Left colon (tissue), 2 donors: ENCODE data around the gene MOGAT3. TPM values are rescaled to one million over a fixed set of nuclear protein-coding genes. Genes with fewer than 3 reads are reported as not detected.
A peak's percentile ranks its signal among the peaks of the same experiment; 100 is the strongest.

Experiments used
- ATAC-seq: fragments of 200-7000 bp; cut with Tn5 transposase; one replicate; pipeline ENCODE4 v1.9.1; 2020; ENCODE audit warnings: mild to moderate bottlenecking, moderate library complexity
- DNase-seq, 2 donors: peaks; one replicate each; pipeline ENCODE4 v3.0.0-alpha.2; 2020
- intact Hi-C, 2 donors: fragments of 100-400 bp; cut with DNase I in 1 of 2; cut with micrococcal nuclease in 1 of 2; formaldehyde crosslinking; loops; one replicate each; pipeline versions ENCODE4 v1.11.2 to v1.14.0; 2022; cut with DNase I, micrococcal nuclease
- long read RNA-seq: library from polyadenylated mRNA; unstranded; transcript quantifications from one replicate; pipeline ENCODE4 v2.0.0, GENCODE V29; 2021
- total RNA-seq, 2 donors: library from RNA; stranded (reverse); fragmentation: NEBNext Ultra II Directional; extraction: Animal tissue kit (Norgen Biotek cat#: 25700); gene quantifications; one replicate each; pipeline ENCODE4 v1.2.1, GENCODE V29; 2021
- donor health status: DM: no; HTN: no; CAD: no.
- donor health status: DM: yes; HTN: yes; CAD: no.

Gene MOGAT3
- total RNA-seq, result 10 to 100 TPM; 43.1 to 62.4 TPM
- long read RNA-seq, partial matches to known transcripts, result 5 of 17 reads
- long read RNA-seq, other reads (novel, unspliced or antisense), result 8 of 17 reads

- intact Hi-C loops, result loop anchor here in 1 of 2 donors (10.0 kb wide), 1 partner anchor 64 kb away; no protein-coding TSS in a partner anchor
- ATAC-seq (peak; percentile 86), DNase-seq (peak; percentile 83 to 95)
These were observed at the start of gene MOGAT3 for GRCh38 chr7:101200862-101201599. TSS of gene MOGAT3 (minus strand) at chr7:101201036. CDS start at chr7:101200854, 182 bp downstream.

- ATAC-seq, result no peak
- no peak for DNase-seq
- intact Hi-C loops, result no loop called here
These were observed 49.5 kb upstream of the MOGAT3 start for GRCh38 chr7:101250324-101250723.

- DNase-seq (no peak), ATAC-seq (no peak)
- intact Hi-C loops, result no loop called here
These were observed 47.4 kb upstream of the MOGAT3 start for GRCh38 chr7:101248276-101248675.

GRCh38 chr7:101245147-101245668 lies 44.4 kb upstream of the MOGAT3 start:
- ATAC-seq, result no peak
- intact Hi-C loops, result no loop called here
- peak in 1 of 2 donors; percentile 42 for DNase-seq

GRCh38 chr7:101244375-101245146 lies 43.7 kb upstream of the MOGAT3 start, which contains the start of gene FIS1:
TSS of gene FIS1 (minus strand) at chr7:101245081. CDS start at chr7:101245004, 77 bp downstream.
- ATAC-seq (peak; percentile 93), DNase-seq (peak; percentile 93 to 97)
- intact Hi-C loops, result no loop called here

- DNase-seq, result peak in 1 of 2 donors; percentile 44
- intact Hi-C loops, result no loop called here
These were observed 43.0 kb upstream of the MOGAT3 start for GRCh38 chr7:101243646-101244374.

GRCh38 chr7:101241443-101242349 lies 40.9 kb upstream of the MOGAT3 start:
- intact Hi-C loops, result no loop called here
- no peak for ATAC-seq
- no peak for DNase-seq

More at GRCh38 chr7:101243646-101244374, 43.0 kb upstream of the MOGAT3 start:
- peak; percentile 10 for ATAC-seq

GRCh38 chr7:101241015-101241363 lies 40.2 kb upstream of the MOGAT3 start:
- no peak for DNase-seq
- intact Hi-C loops, result no loop called here
- ATAC-seq, result no peak

GRCh38 chr7:101240226-101241014 lies 39.6 kb upstream of the MOGAT3 start:
- ATAC-seq (no peak), DNase-seq (no peak)
- intact Hi-C loops, result no loop called here

- no peak for ATAC-seq
These were observed 39.0 kb upstream of the MOGAT3 start for GRCh38 chr7:101239951-101240220.

GRCh38 chr7:101239191-101239950 lies 38.5 kb upstream of the MOGAT3 start:
- intact Hi-C loops, result no loop called here
- no peak for ATAC-seq

More at GRCh38 chr7:101239951-101240220, 39.0 kb upstream of the MOGAT3 start:
- intact Hi-C loops, result no loop called here
- DNase-seq, result no peak

GRCh38 chr7:101238226-101239182 lies 37.7 kb upstream of the MOGAT3 start:
- no peak for ATAC-seq
- intact Hi-C loops, result no loop called here
- no peak for DNase-seq

More at GRCh38 chr7:101239191-101239950, 38.5 kb upstream of the MOGAT3 start:
- DNase-seq, result no peak

- ATAC-seq (peak; percentile 63), DNase-seq (peak; percentile 89)
- intact Hi-C loops, result no loop called here
These were observed 36.6 kb upstream of the MOGAT3 start, which contains the start of gene CLDN15 for GRCh38 chr7:101237206-101238067. TSS of gene CLDN15 (minus strand) at chr7:101237802. CDS start at chr7:101237581, 221 bp downstream.

GRCh38 chr7:101236292-101236835 lies 35.5 kb upstream of the MOGAT3 start:
- ATAC-seq, result peak; percentile 14
- DNase-seq, result no peak
- intact Hi-C loops, result no loop called here
